Ovary (tissue), 3 donors: Measurements from ENCODE around the gene PIAS1.

Source experiments
- CTCF ChIP-seq, 3 donors: fragments of 450-650 bp in 2 of 3; fragments of 200-600 bp in 1 of 3; IDR thresholded peaks; one replicate each; pipeline versions ENCODE4 v1.5.1 to v1.8.0; 2016 to 2022; ENCODE audit warnings: antibody characterized with exemption in 3 of 3, mild to moderate bottlenecking in 1 of 3
- EP300 ChIP-seq: sonication (generic); formaldehyde crosslinking; IDR thresholded peaks from one replicate; pipeline ENCODE4 v1.6.1; 2017; ENCODE audit warnings: antibody characterized with exemption
- POLR2A ChIP-seq: fragments of 450-650 bp; IDR thresholded peaks from one replicate; pipeline ENCODE4 v1.6.1; 2017; ENCODE audit warnings: antibody characterized with exemption, mild to moderate bottlenecking, moderate library complexity
- donor health status: DM: no; HTN: no; CAD: no.

- no peak for TF ChIP-seq CTCF (IDR thresholded peaks at IDR 0.05)
- no peak for TF ChIP-seq EP300
- TF ChIP-seq POLR2A: no peak
Observed at GRCh38 chr15:68234060-68234459, 179.9 kb downstream of the PIAS1 start.
